OCI-LY7 (cell line): ENCODE data around the gene ITGAV.

ENCODE experiments used
- CTCF ChIP-seq: fragments of 200-600 bp; sonication (generic); conservative IDR thresholded peaks from 2 replicates; pipeline ENCODE4 v1.5.1; 2014; ENCODE audit warnings: mild to moderate bottlenecking, antibody characterized with exemption, low read length, moderate library complexity, mixed read lengths
- EZH2phosphoT487 ChIP-seq: fragments of 200-600 bp; sonication (generic); IDR thresholded peaks from 2 replicates; pipeline ENCODE4 v1.6.1; 2018; ENCODE audit warnings: low read depth, borderline replicate concordance, mild to moderate bottlenecking, mixed run types, antibody characterized with exemption, low read length, moderate library complexity, mixed read lengths

- TF ChIP-seq CTCF (no peak), EZH2phosphoT487 (no peak)
Observed at GRCh38 chr2:186569897-186570296, 20.0 kb upstream of the ITGAV start.
